ENCODE results near the gene TRERF1.

DNA sequence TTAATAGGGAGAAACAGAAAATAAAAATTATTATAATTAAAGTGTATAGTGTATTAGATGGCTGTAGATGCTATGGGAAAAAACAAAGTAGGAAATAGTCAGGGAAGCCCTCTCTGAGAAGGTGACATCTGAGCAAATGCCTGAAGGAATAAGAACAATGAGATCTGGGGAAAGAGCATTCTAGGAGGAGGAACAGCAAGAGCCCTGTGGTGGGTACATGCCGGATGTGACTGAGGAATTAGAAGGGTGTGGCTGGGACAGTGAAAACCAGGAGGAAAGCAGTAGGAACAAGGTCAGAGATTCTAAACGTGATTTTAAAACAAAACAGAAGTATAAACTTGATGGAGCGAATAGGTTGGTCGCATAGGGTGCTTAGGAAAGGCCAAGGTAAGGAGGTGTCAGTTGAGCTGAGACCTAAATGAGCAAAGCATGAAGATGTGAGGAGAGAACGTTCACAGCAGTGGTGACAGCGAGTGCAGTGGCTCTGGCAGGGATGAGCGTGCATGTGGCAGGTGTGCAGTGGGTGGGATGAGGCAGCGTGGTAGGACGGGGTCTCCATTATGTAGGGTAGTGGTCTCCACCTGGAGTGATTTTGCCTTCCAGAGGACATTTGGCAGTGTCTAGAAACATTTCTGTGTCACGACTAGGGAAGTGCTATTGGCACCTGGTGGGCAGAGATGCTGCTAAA is 137.0 kb downstream of the TRERF1 start:
- no peak for TF ChIP-seq POLR2A (IDR thresholded peaks at IDR 0.05; ENCODE audit: low read length)
- TF ChIP-seq GATA1 (IDR thresholded peaks at IDR 0.05; ENCODE audit: low read depth, low read length), result no peak
